Astrocyte (in vitro differentiated cells and primary cell): ENCODE data around the gene HNF1B. TPM values are rescaled to one million over a fixed set of nuclear protein-coding genes. Genes with fewer than 3 reads are reported as not detected.

Source experiments
- DNase-seq: peaks from one replicate; pipeline ENCODE4 v3.0.0-alpha.2; 2010; ENCODE audit warnings: low read depth
- FAIRE-seq: peaks from 2 replicates; lab custom pipeline; 2011; peaks lifted over from hg19 to GRCh38; lab: Jason Lieb, UNC
- H2AFZ ChIP-seq: 2 replicates; pipeline ENCODE4 v1.6.0; 2012; ENCODE audit warnings: low read depth, low read length, inconsistent platforms
- H3K27ac ChIP-seq: 2 replicates; pipeline ENCODE4 v1.5.1; 2011; ENCODE audit warnings: low read depth, low read length, inconsistent platforms
- H3K27me3 ChIP-seq: 2 replicates; pipeline ENCODE4 v1.6.0; 2011; ENCODE audit warnings: low read length, inconsistent platforms; ENCODE audit not compliant: insufficient read depth
- H3K36me3 ChIP-seq: 2 replicates; pipeline ENCODE4 v1.5.1; 2011; ENCODE audit warnings: low read length, inconsistent platforms; ENCODE audit not compliant: insufficient read depth
- H3K4me1 ChIP-seq: 2 replicates; pipeline ENCODE4 v1.5.1; 2011; ENCODE audit warnings: low read length, inconsistent platforms; ENCODE audit not compliant: insufficient read depth
- H3K4me2 ChIP-seq: 2 replicates; pipeline ENCODE4 v1.6.0; 2012; ENCODE audit warnings: low read length, inconsistent platforms
- H3K4me3 ChIP-seq: 2 replicates; pipeline ENCODE4 v1.5.1; 2011; ENCODE audit warnings: low read depth, mild to moderate bottlenecking, low read length, inconsistent platforms; ENCODE audit not compliant: insufficient read depth
- H3K79me2 ChIP-seq: 2 replicates; pipeline ENCODE4 v1.6.0; 2012; ENCODE audit warnings: mild to moderate bottlenecking, low read length, inconsistent platforms; ENCODE audit not compliant: insufficient read depth
- H3K9ac ChIP-seq: 2 replicates; pipeline ENCODE4 v1.6.0; 2012; ENCODE audit warnings: mild to moderate bottlenecking, low read length, inconsistent platforms
- H3K9me3 ChIP-seq: 2 replicates; pipeline ENCODE4 v1.5.1; 2012; ENCODE audit warnings: low read depth, mild to moderate bottlenecking, low read length, inconsistent platforms; ENCODE audit not compliant: insufficient read depth
- H4K20me1 ChIP-seq: 2 replicates; pipeline ENCODE4 v1.6.0; 2012; ENCODE audit warnings: low read length, inconsistent platforms; ENCODE audit not compliant: insufficient read depth
- H3K27ac Mint-ChIP-seq: one replicate; pipeline ENCODE4 v1.8.0; 2021; ENCODE audit warnings: mild to moderate bottlenecking, mixed read lengths; ENCODE audit not compliant: unreplicated experiment
- H3K27me3 Mint-ChIP-seq: one replicate; pipeline ENCODE4 v1.8.0; 2021; ENCODE audit warnings: low read depth, mixed read lengths; ENCODE audit not compliant: unreplicated experiment
- H3K36me3 Mint-ChIP-seq: one replicate; pipeline ENCODE4 v1.8.0; 2021; ENCODE audit warnings: low read depth, mixed read lengths; ENCODE audit not compliant: unreplicated experiment
- H3K4me1 Mint-ChIP-seq: one replicate; pipeline ENCODE4 v1.8.0; 2021; ENCODE audit warnings: low read depth, mixed read lengths; ENCODE audit not compliant: unreplicated experiment
- H3K4me3 Mint-ChIP-seq: one replicate; pipeline ENCODE4 v1.8.0; 2021; ENCODE audit warnings: mild to moderate bottlenecking, moderate library complexity, mixed read lengths; ENCODE audit not compliant: unreplicated experiment
- H3K9me3 Mint-ChIP-seq: one replicate; pipeline ENCODE4 v1.8.0; 2021; ENCODE audit warnings: mild to moderate bottlenecking, mixed read lengths; ENCODE audit not compliant: unreplicated experiment
- CTCF ChIP-seq: IDR thresholded peaks from 2 replicates; pipeline ENCODE4 v1.5.1; 2011; ENCODE audit warnings: low read depth, mild to moderate bottlenecking, inconsistent platforms, low read length, moderate library complexity; ENCODE audit not compliant: insufficient read depth
- EZH2 ChIP-seq: IDR thresholded peaks from 2 replicates; pipeline ENCODE4 v1.6.1; 2012; ENCODE audit warnings: mild to moderate bottlenecking, low read length, inconsistent platforms; ENCODE audit not compliant: insufficient read depth
- total RNA-seq: library from RNA; stranded (reverse); gene quantifications from 2 replicates; pipeline ENCODE4 v1.2.1, GENCODE V29; 2021

Gene HNF1B
- total RNA-seq, 1 donor from 2014 or later = 15.6 TPM

GRCh38 chr17:37761961-37762360 is 17.1 kb upstream of the HNF1B start:
- no peak overlapping the region for H3K4me2 ChIP-seq
- no peaks in the 10 kb centered on the region for H3K9me3 ChIP-seq
- H3K9me3 Mint-ChIP-seq = peaks cover 2% of the 10 kb centered on the region
- H3K4me3 ChIP-seq = no peak overlapping the region
- H3K9ac ChIP-seq = no peak overlapping the region
- TF ChIP-seq CTCF (no peak), EZH2 (no peak)
- no peaks in the 10 kb centered on the region for H4K20me1 ChIP-seq
- no peaks in the 10 kb centered on the region for H3K4me1 ChIP-seq
- FAIRE-seq = no peak
- no peak overlapping the region for H2AFZ ChIP-seq
- H3K36me3 ChIP-seq = no peaks in the 10 kb centered on the region
- DNase-seq = no peak
- no peak overlapping the region for H3K27ac ChIP-seq
- peaks cover 5% of the 10 kb centered on the region for H3K36me3 Mint-ChIP-seq
- H3K27me3 Mint-ChIP-seq = peaks cover 15% of the 10 kb centered on the region
- H3K4me3 Mint-ChIP-seq = no peak overlapping the region
- H3K79me2 ChIP-seq = no peaks in the 10 kb centered on the region
- peaks cover 10% of the 10 kb centered on the region for H3K4me1 Mint-ChIP-seq
- no peak overlapping the region for H3K27ac Mint-ChIP-seq
- H3K27me3 ChIP-seq = no peaks in the 10 kb centered on the region

- Mint-ChIP-seq H3K4me3 (no peak overlapping the region), H3K9me3 (peaks cover 2% of the 10 kb centered on the region), H3K27ac (no peak overlapping the region), H3K4me1 (peaks cover 15% of the 10 kb centered on the region), H3K36me3 (peaks cover 5% of the 10 kb centered on the region), H3K27me3 (peaks cover 15% of the 10 kb centered on the region)
- TF ChIP-seq EZH2 (no peak), CTCF (no peak)
- Histone ChIP-seq H3K27ac (no peak overlapping the region), H4K20me1 (no peaks in the 10 kb centered on the region), H3K27me3 (no peaks in the 10 kb centered on the region), H2AFZ (no peak overlapping the region), H3K4me3 (no peak overlapping the region), H3K9me3 (no peaks in the 10 kb centered on the region), H3K9ac (no peak overlapping the region), H3K4me2 (no peak overlapping the region), H3K4me1 (no peaks in the 10 kb centered on the region), H3K36me3 (no peaks in the 10 kb centered on the region), H3K79me2 (no peaks in the 10 kb centered on the region)
- DNase-seq (no peak), FAIRE-seq (no peak)
These were observed 16.2 kb upstream of the HNF1B start for GRCh38 chr17:37761059-37761458.

GRCh38 chr17:37759014-37759637 is 14.3 kb upstream of the HNF1B start:
- peaks cover 10% of the 10 kb centered on the region for H3K27me3 Mint-ChIP-seq
- no peak overlapping the region for H3K27ac ChIP-seq
- H3K36me3 ChIP-seq = no peaks in the 10 kb centered on the region
- no peak overlapping the region for H3K4me2 ChIP-seq
- no peak overlapping the region for H2AFZ ChIP-seq
- TF ChIP-seq EZH2 (no peak), CTCF (no peak)
- H3K4me3 Mint-ChIP-seq = no peak overlapping the region
- H4K20me1 ChIP-seq = no peaks in the 10 kb centered on the region
- H3K9me3 Mint-ChIP-seq = peaks cover 3% of the 10 kb centered on the region
- no peak overlapping the region for H3K27ac Mint-ChIP-seq
- no peak overlapping the region for H3K4me3 ChIP-seq
- peaks cover 6% of the 10 kb centered on the region for H3K4me1 Mint-ChIP-seq
- no peaks in the 10 kb centered on the region for H3K9me3 ChIP-seq
- H3K79me2 ChIP-seq = no peaks in the 10 kb centered on the region
- peaks cover 5% of the 10 kb centered on the region for H3K36me3 Mint-ChIP-seq
- no peaks in the 10 kb centered on the region for H3K4me1 ChIP-seq
- FAIRE-seq (no peak), DNase-seq (no peak)
- H3K9ac ChIP-seq = no peak overlapping the region
- H3K27me3 ChIP-seq = no peaks in the 10 kb centered on the region
